ENCODE results near the gene MRGPRD.

GRCh38 chr11:68973219-68973618 lies 7.6 kb downstream of the MRGPRD start:
- TF ChIP-seq EZH2phosphoT487 (IDR thresholded peaks at IDR 0.05; ENCODE audit: borderline replicate concordance, low read depth, low read length) (no peak), CTCF (conservative IDR thresholded peaks at IDR 0.05; ENCODE audit: low read length) (no peak)
